GM06990 (cell line): Measurements from ENCODE around the gene CNTN5.

ENCODE experiments used
- DNase-seq: peaks from one replicate; pipeline ENCODE4 v3.0.0-alpha.2; 2011; ENCODE audit not compliant: insufficient read length; ENCODE audit errors: extremely low read depth
- H3K27me3 ChIP-seq: replicated peaks from 2 replicates; pipeline ENCODE4 v1.6.0; 2011; ENCODE audit warnings: low read length; ENCODE audit not compliant: control insufficient read depth, insufficient read depth
- H3K36me3 ChIP-seq: 2 replicates; pipeline ENCODE4 v1.5.1; 2011; ENCODE audit warnings: low read length; ENCODE audit not compliant: control insufficient read depth, insufficient read depth
- H3K4me3 ChIP-seq: replicated peaks from 2 replicates; pipeline ENCODE4 v1.5.1; 2011; ENCODE audit warnings: low read depth, mild to moderate bottlenecking, control low read depth, low read length
- TF ChIP-seq, protein P1 (sequence below): IDR thresholded peaks from 2 replicates; pipeline ENCODE4 v1.5.1; 2011; ENCODE audit warnings: low read length, control low read depth, mild to moderate bottlenecking, inconsistent platforms; ENCODE audit not compliant: insufficient read depth, poor library complexity, severe bottlenecking

Gene CNTN5

DNA sequence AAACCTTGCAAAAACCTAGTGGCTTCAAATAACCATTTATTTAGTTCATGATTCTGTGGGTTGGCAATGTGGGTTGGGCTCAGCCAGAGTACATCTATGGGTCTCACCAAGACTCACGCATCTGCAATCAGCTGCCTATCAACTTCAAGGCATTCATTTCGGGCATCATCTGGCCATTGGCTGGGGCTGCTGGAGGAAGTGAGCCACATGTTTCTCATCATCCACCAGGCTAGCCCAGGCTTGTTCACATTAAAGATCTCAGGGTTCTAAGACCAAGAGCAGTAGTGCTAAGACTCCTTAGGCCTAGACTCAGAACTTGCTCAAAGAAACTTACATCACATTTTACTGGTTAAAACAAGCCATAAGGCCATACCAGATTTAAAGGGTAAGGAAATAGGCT, 1187.5 kb downstream of the CNTN5 start:
- TF ChIP-seq, protein P1, sequence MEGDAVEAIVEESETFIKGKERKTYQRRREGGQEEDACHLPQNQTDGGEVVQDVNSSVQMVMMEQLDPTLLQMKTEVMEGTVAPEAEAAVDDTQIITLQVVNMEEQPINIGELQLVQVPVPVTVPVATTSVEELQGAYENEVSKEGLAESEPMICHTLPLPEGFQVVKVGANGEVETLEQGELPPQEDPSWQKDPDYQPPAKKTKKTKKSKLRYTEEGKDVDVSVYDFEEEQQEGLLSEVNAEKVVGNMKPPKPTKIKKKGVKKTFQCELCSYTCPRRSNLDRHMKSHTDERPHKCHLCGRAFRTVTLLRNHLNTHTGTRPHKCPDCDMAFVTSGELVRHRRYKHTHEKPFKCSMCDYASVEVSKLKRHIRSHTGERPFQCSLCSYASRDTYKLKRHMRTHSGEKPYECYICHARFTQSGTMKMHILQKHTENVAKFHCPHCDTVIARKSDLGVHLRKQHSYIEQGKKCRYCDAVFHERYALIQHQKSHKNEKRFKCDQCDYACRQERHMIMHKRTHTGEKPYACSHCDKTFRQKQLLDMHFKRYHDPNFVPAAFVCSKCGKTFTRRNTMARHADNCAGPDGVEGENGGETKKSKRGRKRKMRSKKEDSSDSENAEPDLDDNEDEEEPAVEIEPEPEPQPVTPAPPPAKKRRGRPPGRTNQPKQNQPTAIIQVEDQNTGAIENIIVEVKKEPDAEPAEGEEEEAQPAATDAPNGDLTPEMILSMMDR, result no peak
- H3K36me3 ChIP-seq, result no peaks in the 10 kb centered on the region
- DNase-seq, result no peak

DNA sequence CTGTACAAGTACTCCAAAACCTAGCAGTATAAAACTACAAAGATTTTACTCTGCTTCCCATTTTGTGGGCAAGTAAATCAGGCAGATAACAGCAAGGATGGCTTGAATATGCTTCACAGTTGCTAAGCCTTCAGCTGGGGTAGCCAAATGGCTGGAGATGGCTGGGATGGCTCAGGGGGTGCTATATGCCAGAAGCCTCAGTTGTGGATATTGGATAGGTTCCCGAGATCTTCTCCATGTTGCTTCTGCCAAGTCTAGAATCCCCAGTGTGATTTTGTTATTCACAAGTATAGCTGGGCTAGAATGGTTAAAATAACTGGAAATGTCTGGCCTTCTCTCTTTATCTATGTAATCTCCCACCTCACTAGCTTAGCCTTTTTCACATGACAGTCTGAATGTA, 1194.0 kb downstream of the CNTN5 start:
- Histone ChIP-seq H3K27me3 (no peaks in the 10 kb centered on the region), H3K36me3 (no peaks in the 10 kb centered on the region), H3K4me3 (no peak overlapping the region)
- TF ChIP-seq, protein P1, result no peak
- no peak for DNase-seq

More for the DNA sequence above, 1187.5 kb downstream of the CNTN5 start:
- Histone ChIP-seq H3K4me3 (no peak overlapping the region), H3K27me3 (no peaks in the 10 kb centered on the region)

DNA sequence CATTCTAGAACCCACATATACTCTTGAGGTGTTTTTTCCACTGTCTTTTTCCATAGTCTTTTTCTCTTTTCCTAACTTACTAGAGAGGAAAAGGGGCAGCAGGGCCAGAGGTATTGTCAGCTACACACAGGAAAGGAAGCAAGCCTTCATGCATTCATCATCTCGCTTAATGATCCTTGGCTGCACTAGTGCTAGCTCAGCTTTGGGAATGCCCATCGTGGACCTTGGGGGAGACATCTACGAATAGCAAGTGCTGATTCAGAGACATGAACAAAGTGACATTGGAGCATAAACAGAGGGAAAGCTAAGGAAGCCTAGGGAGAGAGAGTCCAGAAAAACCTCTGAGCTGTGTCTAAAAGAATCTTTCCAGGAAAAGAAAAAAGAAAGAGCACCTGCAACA, 1200.1 kb downstream of the CNTN5 start:
- no peaks in the 10 kb centered on the region for H3K27me3 ChIP-seq
- no peak overlapping the region for H3K4me3 ChIP-seq
- no peaks in the 10 kb centered on the region for H3K36me3 ChIP-seq
- TF ChIP-seq, protein P1, result no peak
- DNase-seq, result no peak

DNA sequence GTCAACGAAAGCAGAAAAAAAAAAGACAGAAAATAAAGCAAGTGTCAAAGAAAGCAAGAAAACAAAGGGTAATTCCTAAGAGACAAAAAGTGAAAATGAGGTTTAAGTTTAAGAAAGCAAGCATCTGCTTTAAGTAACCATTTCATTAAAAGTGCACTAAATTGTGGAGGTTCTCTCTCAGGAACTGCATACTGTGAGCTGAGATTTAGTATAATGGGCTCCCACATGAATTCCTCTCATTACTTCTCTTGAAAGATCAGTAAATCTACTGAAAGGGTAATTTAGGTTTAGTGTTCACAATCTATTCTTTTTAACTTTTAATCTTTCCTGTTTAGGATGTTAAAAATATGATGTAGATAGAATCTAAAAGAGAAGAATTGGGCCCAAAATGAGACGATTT, 1201.0 kb downstream of the CNTN5 start:
- DNase-seq, result no peak
- H3K27me3 ChIP-seq, result no peaks in the 10 kb centered on the region
- no peaks in the 10 kb centered on the region for H3K36me3 ChIP-seq
- TF ChIP-seq, protein P1, result no peak
- no peak overlapping the region for H3K4me3 ChIP-seq

DNA sequence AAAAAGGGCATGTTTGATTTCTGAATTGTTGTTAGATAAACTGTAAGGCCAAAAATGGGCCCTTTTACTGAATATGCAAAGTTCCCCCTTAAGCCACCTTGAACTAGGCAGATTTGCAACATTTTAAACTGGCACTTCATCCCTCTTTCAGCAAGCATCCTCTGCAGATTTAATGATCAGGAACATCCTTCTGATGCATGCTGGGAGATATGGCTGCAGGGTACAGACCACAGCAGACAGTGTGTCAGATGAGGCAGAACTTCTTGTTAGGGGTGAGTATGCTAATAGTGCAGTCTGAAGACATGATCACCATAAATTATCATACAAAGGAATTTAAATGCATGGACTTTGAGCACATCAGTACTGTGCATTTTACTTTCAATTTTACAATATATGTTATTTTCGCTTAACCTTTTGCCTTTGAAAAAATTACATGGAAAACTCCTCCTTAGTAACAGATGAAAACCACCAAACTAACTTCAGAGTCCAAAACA, 1203.8 kb downstream of the CNTN5 start:
- no peak for DNase-seq
- Histone ChIP-seq H3K27me3 (no peaks in the 10 kb centered on the region), H3K4me3 (no peak overlapping the region), H3K36me3 (no peaks in the 10 kb centered on the region)
- TF ChIP-seq, protein P1, result no peak

DNA sequence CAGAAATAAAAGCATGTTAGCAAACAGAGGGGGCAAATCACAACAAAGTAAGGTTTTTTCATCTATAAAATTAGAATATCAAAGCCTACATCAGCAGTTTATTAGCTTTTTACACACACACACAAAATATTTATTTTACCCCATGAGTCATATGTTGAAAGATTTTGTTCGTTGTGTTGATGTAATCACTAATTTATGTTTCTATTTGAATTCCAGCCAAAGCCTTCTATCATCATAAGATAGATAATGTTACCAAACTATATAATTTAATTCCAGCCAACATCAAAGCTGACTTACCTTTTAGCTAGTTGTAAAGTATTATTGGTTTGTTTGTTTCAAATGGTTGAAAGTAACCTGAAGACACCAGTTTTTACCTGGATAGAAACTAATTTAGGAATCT, 1208.3 kb downstream of the CNTN5 start:
- TF ChIP-seq, protein P1, result no peak
- no peaks in the 10 kb centered on the region for H3K36me3 ChIP-seq
- no peaks in the 10 kb centered on the region for H3K27me3 ChIP-seq
- DNase-seq, result no peak
- no peak overlapping the region for H3K4me3 ChIP-seq
